HEK293T (cell line): ENCODE measurements around the gene CTPS2.

Experiments used
- ARNT ChIP-seq: fragments of 450-650 bp; IDR thresholded peaks from 2 replicates; pipeline ENCODE4 v1.6.1; 2017; ENCODE audit warnings: mild to moderate bottlenecking
- BHLHE40 ChIP-seq: fragments of 450-650 bp; IDR thresholded peaks from 2 replicates; pipeline ENCODE4 v1.6.1; 2016; ENCODE audit warnings: mild to moderate bottlenecking, moderate library complexity, borderline replicate concordance
- FOXA1 ChIP-seq: fragments of 450-650 bp; IDR thresholded peaks from 2 replicates; pipeline ENCODE4 v1.6.1; 2016; ENCODE audit warnings: mild to moderate bottlenecking
- FOXK2 ChIP-seq: fragments of 450-650 bp; IDR thresholded peaks from 2 replicates; pipeline ENCODE4 v1.6.1; 2016; ENCODE audit warnings: mild to moderate bottlenecking
- FOXM1 ChIP-seq: fragments of 450-650 bp; IDR thresholded peaks from 2 replicates; pipeline ENCODE4 v1.6.1; 2017; ENCODE audit warnings: mild to moderate bottlenecking, borderline replicate concordance
- HDGF ChIP-seq: fragments of 450-650 bp; IDR thresholded peaks from 2 replicates; pipeline ENCODE4 v1.6.1; 2017; ENCODE audit warnings: antibody characterized with exemption, borderline replicate concordance
- L3MBTL2 ChIP-seq: fragments of 450-650 bp; conservative IDR thresholded peaks from 2 replicates; pipeline ENCODE4 v1.6.1; 2016; ENCODE audit warnings: mild to moderate bottlenecking
- NFRKB ChIP-seq: fragments of 450-650 bp; IDR thresholded peaks from 2 replicates; pipeline ENCODE4 v1.6.1; 2016; ENCODE audit warnings: mild to moderate bottlenecking, moderate library complexity
- SP1 ChIP-seq: fragments of 450-650 bp; IDR thresholded peaks from 2 replicates; pipeline ENCODE4 v1.6.1; 2017
- SUZ12 ChIP-seq: fragments of 450-650 bp; IDR thresholded peaks from 2 replicates; pipeline ENCODE4 v1.6.1; 2016; ENCODE audit warnings: mild to moderate bottlenecking
- TARDBP ChIP-seq: fragments of 450-650 bp; IDR thresholded peaks from 2 replicates; pipeline ENCODE4 v1.6.1; 2016
- ZNF384 ChIP-seq: fragments of 450-650 bp; IDR thresholded peaks from 2 replicates; pipeline ENCODE4 v1.6.1; 2016
- TF ChIP-seq, protein P1 (sequence below): fragments of 450-650 bp; IDR thresholded peaks from 2 replicates; pipeline ENCODE4 v1.6.1; 2016

- TF ChIP-seq SP1 (no peak), SUZ12 (no peak), ARNT (no peak), FOXA1 (no peak), BHLHE40 (no peak), NFRKB (no peak), FOXK2 (no peak), FOXM1 (no peak), TARDBP (no peak), HDGF (no peak), ZNF384 (no peak), L3MBTL2 (no peak)
- TF ChIP-seq, protein P1, sequence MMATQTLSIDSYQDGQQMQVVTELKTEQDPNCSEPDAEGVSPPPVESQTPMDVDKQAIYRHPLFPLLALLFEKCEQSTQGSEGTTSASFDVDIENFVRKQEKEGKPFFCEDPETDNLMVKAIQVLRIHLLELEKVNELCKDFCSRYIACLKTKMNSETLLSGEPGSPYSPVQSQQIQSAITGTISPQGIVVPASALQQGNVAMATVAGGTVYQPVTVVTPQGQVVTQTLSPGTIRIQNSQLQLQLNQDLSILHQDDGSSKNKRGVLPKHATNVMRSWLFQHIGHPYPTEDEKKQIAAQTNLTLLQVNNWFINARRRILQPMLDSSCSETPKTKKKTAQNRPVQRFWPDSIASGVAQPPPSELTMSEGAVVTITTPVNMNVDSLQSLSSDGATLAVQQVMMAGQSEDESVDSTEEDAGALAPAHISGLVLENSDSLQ = no peak
Observed at GRCh38 chrX:16635596-16635995, 76.9 kb downstream of the CTPS2 start.
